ENCODE measurements around the gene CHRM3. TPM values are rescaled to one million over a fixed set of nuclear protein-coding genes. Genes with fewer than 3 reads are reported as not detected.

CHRM3 gene
- total and polyA plus RNA-seq, 8 donors, result 0.92 to 222 (median 4.6) TPM

- Histone ChIP-seq H3K27me3 (peaks cover 0 to 20% (median 10%) of the 10 kb centered on the region in 3 donors), H3K36me3 (no peaks in the 10 kb centered on the region), H3K27ac (no peak overlapping the region), H3K4me1 (peaks cover 0 to 22% (median 16%) of the 10 kb centered on the region in 4 donors), H3K4me3 (no peak overlapping the region), H3K9me3 (no peaks in the 10 kb centered on the region)
- intact Hi-C loops (cut with DNase I; ENCODE audit: low total_unique reads), result no loop called here
- WGBS, 5 donors, result 81 to 92% (median 88%) methylated on average over 5 of the region's 5 CpGs
- no peak for TF ChIP-seq POLR2AphosphoS5 (IDR thresholded peaks at IDR 0.05)
- TF ChIP-seq POLR2A (IDR thresholded peaks at IDR 0.05), result no peak
- TF ChIP-seq EP300 (IDR thresholded peaks at IDR 0.05), result no peak
- TF ChIP-seq CTCF (IDR thresholded peaks at IDR 0.05), result no peak
- DNase-seq, result no peak
These were observed 3.7 kb upstream of the CHRM3 start for GRCh38 chr1:239382666-239383065.

GRCh38 chr1:239383714-239384113 is 2.7 kb upstream of the CHRM3 start:
- Histone ChIP-seq H3K27me3 (peaks cover 0 to 28% (median 14%) of the 10 kb centered on the region in 3 donors), H3K9me3 (no peaks in the 10 kb centered on the region), H3K27ac (peak overlapping the region in 1 of 5 donors; percentile 12), H3K4me3 (no peak overlapping the region), H3K4me1 (peaks cover 0 to 32% (median 16%) of the 10 kb centered on the region in 4 donors), H3K36me3 (no peaks in the 10 kb centered on the region)
- TF ChIP-seq CTCF (IDR thresholded peaks at IDR 0.05) (no peak), POLR2AphosphoS5 (IDR thresholded peaks at IDR 0.05) (no peak), EP300 (IDR thresholded peaks at IDR 0.05) (no peak), POLR2A (IDR thresholded peaks at IDR 0.05) (no peak)
- no peak for DNase-seq
- WGBS, 5 donors, result 78 to 91% (median 81%) methylated on average over 3 of the region's 3 CpGs
- intact Hi-C loops (cut with DNase I; ENCODE audit: low total_unique reads), result no loop called here

GRCh38 chr1:239387304-239388158 is 1.2 kb downstream of the CHRM3 start:
- 0 to 8% (median 1%) methylated on average over 32 to 55 of the region's 55 CpGs for WGBS, 5 donors
- Histone ChIP-seq H3K27ac (peak overlapping the region; percentile 84 to 93 (median 90)), H3K36me3 (no peaks in the 10 kb centered on the region), H3K4me1 (peaks cover 0 to 54% (median 34%) of the 10 kb centered on the region in 4 donors), H3K4me3 (peak overlapping the region; percentile 69 to 81 (median 73)), H3K9me3 (no peaks in the 10 kb centered on the region), H3K27me3 (peaks cover 0 to 29% (median 14%) of the 10 kb centered on the region in 3 donors)
- intact Hi-C loops (cut with DNase I; ENCODE audit: low total_unique reads), result no loop called here
- TF ChIP-seq EP300 (IDR thresholded peaks at IDR 0.05) (no peak), CTCF (IDR thresholded peaks at IDR 0.05) (no peak), POLR2A (IDR thresholded peaks at IDR 0.05) (no peak), POLR2AphosphoS5 (IDR thresholded peaks at IDR 0.05) (no peak)
- peak; percentile 29 to 65 for DNase-seq

- Histone ChIP-seq H3K4me3 (peak overlapping the region; percentile 69 to 81 (median 73)), H3K27ac (peak overlapping the region; percentile 84 to 93 (median 90)), H3K9me3 (no peaks in the 10 kb centered on the region), H3K27me3 (peaks cover 0 to 29% (median 14%) of the 10 kb centered on the region in 3 donors), H3K4me1 (peaks cover 0 to 56% (median 35%) of the 10 kb centered on the region in 4 donors), H3K36me3 (no peaks in the 10 kb centered on the region)
- intact Hi-C loops (cut with DNase I; ENCODE audit: low total_unique reads), result no loop called here
- no peak for DNase-seq
- WGBS, 5 donors, result 2 to 5% (median 4%) methylated on average over 5 of the region's 5 CpGs
- TF ChIP-seq EP300 (IDR thresholded peaks at IDR 0.05), result no peak
- no peak for TF ChIP-seq CTCF (IDR thresholded peaks at IDR 0.05)
- TF ChIP-seq POLR2AphosphoS5 (IDR thresholded peaks at IDR 0.05), result no peak
- TF ChIP-seq POLR2A (IDR thresholded peaks at IDR 0.05), result no peak
These were observed 1.8 kb downstream of the CHRM3 start for GRCh38 chr1:239388159-239388485.
